WTC11 (cell line): ENCODE measurements around the gene TUBB. TPM values are rescaled to one million over a fixed set of nuclear protein-coding genes. Genes with fewer than 3 reads are reported as not detected.

Source experiments
- ATAC-seq: fragments of 200-7000 bp; cut with Tn5 transposase; 2 replicates; pipeline ENCODE4 v1.10.0; 2021; ENCODE audit warnings: mild to moderate bottlenecking, moderate library complexity
- CTCF ChIA-PET: fragments of 300-600 bp; sonication (Branson Sonifier 250); formaldehyde crosslinking; loops from one replicate; lab custom pipeline; 2021; ENCODE audit warnings: antibody characterized with exemption; lab: Charles Lee
- POLR2A ChIA-PET: fragments of 350-600 bp; sonication (Branson Sonifier 250); formaldehyde crosslinking; loops from one replicate; lab custom pipeline; 2021; ENCODE audit warnings: antibody characterized with exemption; lab: Charles Lee
- DNase-seq: peaks from one replicate; pipeline ENCODE4 v3.0.0; 2021; ENCODE audit warnings: low spot score
- H3K27ac Mint-ChIP-seq: 2 replicates; pipeline ENCODE4 v1.8.0; 2021; ENCODE audit warnings: mixed read lengths
- H3K27me3 Mint-ChIP-seq: 2 replicates; pipeline ENCODE4 v1.8.0; 2021; ENCODE audit warnings: low read depth, mild to moderate bottlenecking, moderate library complexity, mixed read lengths
- H3K36me3 Mint-ChIP-seq: 2 replicates; pipeline ENCODE4 v1.8.0; 2021; ENCODE audit warnings: mixed read lengths
- H3K4me1 Mint-ChIP-seq: 2 replicates; pipeline ENCODE4 v1.8.0; 2022; ENCODE audit warnings: mixed read lengths
- H3K4me3 Mint-ChIP-seq: 2 replicates; pipeline ENCODE4 v1.8.0; 2021; ENCODE audit warnings: mild to moderate bottlenecking, moderate library complexity, mixed read lengths
- H3K9me3 Mint-ChIP-seq: 2 replicates; pipeline ENCODE4 v1.8.0; 2021; ENCODE audit warnings: mixed read lengths
- CBFB ChIP-seq: sonication (generic); formaldehyde crosslinking; IDR thresholded peaks from 2 replicates; pipeline ENCODE4 v1.8.1; 2022; ENCODE audit warnings: mild to moderate bottlenecking, low read depth, missing genetic modification reagents
- FOXP1 ChIP-seq: sonication (generic); formaldehyde crosslinking; IDR thresholded peaks from 2 replicates; pipeline ENCODE4 v1.8.0; 2022; ENCODE audit warnings: missing genetic modification reagents, mild to moderate bottlenecking, moderate library complexity, borderline replicate concordance
- GTF2I ChIP-seq: fragments of 250-450 bp; sonication (Bioruptor Pico); conservative IDR thresholded peaks from 2 replicates; pipeline ENCODE4 v1.4.0; 2021; ENCODE audit warnings: mild to moderate bottlenecking
- HMGA2 ChIP-seq: fragments of 250-450 bp; sonication (Bioruptor Pico); IDR thresholded peaks from 2 replicates; pipeline ENCODE4 v1.4.0; 2021; ENCODE audit warnings: mild to moderate bottlenecking, moderate library complexity
- MAX ChIP-seq: sonication (generic); formaldehyde crosslinking; IDR thresholded peaks from 2 replicates; pipeline ENCODE4 v1.8.0; 2022; ENCODE audit warnings: mild to moderate bottlenecking, missing genetic modification reagents
- MYBL2 ChIP-seq: sonication (generic); formaldehyde crosslinking; IDR thresholded peaks from 2 replicates; pipeline ENCODE4 v1.8.1; 2023; ENCODE audit warnings: mild to moderate bottlenecking, moderate library complexity, missing genetic modification reagents
- NFE2L1 ChIP-seq: sonication (generic); formaldehyde crosslinking; IDR thresholded peaks from 2 replicates; pipeline ENCODE4 v1.8.1; 2023; ENCODE audit warnings: missing genetic modification reagents
- PRDM15 ChIP-seq: sonication (generic); formaldehyde crosslinking; IDR thresholded peaks from 2 replicates; pipeline ENCODE4 v1.8.0; 2022; ENCODE audit warnings: missing genetic modification reagents
- TCF7 ChIP-seq: sonication (generic); formaldehyde crosslinking; IDR thresholded peaks from 2 replicates; pipeline ENCODE4 v1.8.0; 2022; ENCODE audit warnings: mild to moderate bottlenecking, low read depth, missing genetic modification reagents, moderate library complexity
- TP53 ChIP-seq: sonication (generic); formaldehyde crosslinking; IDR thresholded peaks from 2 replicates; pipeline ENCODE4 v1.8.1; 2023; ENCODE audit warnings: mild to moderate bottlenecking, missing genetic modification reagents
- ZMAT4 ChIP-seq: fragments of 250-450 bp; sonication (Bioruptor Pico); IDR thresholded peaks from 2 replicates; pipeline ENCODE4 v1.9.0; 2021; ENCODE audit warnings: mild to moderate bottlenecking
- ZNF396 ChIP-seq: fragments of 250-450 bp; sonication (Bioruptor Pico); IDR thresholded peaks from 2 replicates; pipeline ENCODE4 v1.8.0; 2021; ENCODE audit warnings: mild to moderate bottlenecking, moderate library complexity, borderline replicate concordance
- total RNA-seq: library from RNA; stranded (reverse); gene quantifications from 3 replicates; pipeline ENCODE4 v1.2.3, GENCODE V29; 2021
- TF ChIP-seq, protein P1 (sequence below): fragments of 250-450 bp; sonication (Bioruptor Pico); conservative IDR thresholded peaks from 2 replicates; pipeline ENCODE4 v1.9.0; 2021; ENCODE audit warnings: mild to moderate bottlenecking
- TF ChIP-seq, protein P2 (sequence below): fragments of 250-450 bp; sonication (Bioruptor Pico); IDR thresholded peaks from 2 replicates; pipeline ENCODE4 v2.1.2; 2022; ENCODE audit warnings: mild to moderate bottlenecking, moderate library complexity
- TF ChIP-seq, protein P3 (sequence below): sonication (generic); formaldehyde crosslinking; IDR thresholded peaks from 2 replicates; pipeline ENCODE4 v1.8.1; 2022; ENCODE audit warnings: low read depth, missing genetic modification reagents, borderline replicate concordance
- TF ChIP-seq, protein P4 (sequence below): sonication (generic); formaldehyde crosslinking; IDR thresholded peaks from 2 replicates; pipeline ENCODE4 v1.8.1; 2023; ENCODE audit warnings: mild to moderate bottlenecking, missing genetic modification reagents, moderate library complexity
- TF ChIP-seq, protein P5 (sequence below): sonication (generic); formaldehyde crosslinking; IDR thresholded peaks from 2 replicates; pipeline ENCODE4 v1.8.0; 2023; ENCODE audit warnings: mild to moderate bottlenecking, missing genetic modification reagents

The TUBB gene
- total RNA-seq, 1 experiment from 2014 or later, result 1,503 TPM

GRCh38 chr6:30749554-30750378, 29.6 kb downstream of the TUBB start (continued):
- TF ChIP-seq, protein P1, sequence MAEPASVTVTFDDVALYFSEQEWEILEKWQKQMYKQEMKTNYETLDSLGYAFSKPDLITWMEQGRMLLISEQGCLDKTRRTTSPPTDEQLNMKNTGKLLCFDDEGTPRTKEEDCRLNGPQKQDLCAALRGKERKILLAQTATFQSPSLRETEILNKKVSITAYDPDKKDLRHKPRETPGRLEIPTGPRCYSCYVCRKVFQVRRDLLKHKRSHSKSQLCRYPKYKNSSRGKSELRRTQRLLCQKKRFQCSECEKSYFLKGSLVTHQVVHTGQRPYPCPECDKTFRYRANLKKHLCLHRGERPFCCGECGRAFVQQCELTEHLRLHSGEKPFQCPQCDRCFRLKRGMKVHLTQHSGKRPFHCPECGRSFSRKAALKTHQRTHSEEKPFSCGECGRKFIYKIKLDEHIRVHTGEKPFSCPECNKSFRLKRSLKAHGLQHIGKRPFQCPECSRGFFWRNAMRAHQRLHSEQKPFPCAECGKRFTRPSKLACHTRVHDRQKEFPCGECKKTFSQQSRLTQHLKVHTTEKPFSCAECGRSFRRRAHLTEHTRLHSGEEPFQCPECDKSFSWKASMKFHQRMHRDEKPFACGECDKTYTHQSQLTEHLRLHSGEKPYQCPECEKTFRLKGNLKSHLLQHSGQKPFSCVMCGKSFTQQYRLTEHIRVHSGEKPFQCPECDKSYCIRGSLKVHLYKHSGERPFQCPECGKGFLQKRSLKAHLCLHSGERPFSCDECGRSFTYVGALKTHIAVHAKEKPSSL (CRISPR knock-in tag), result no peak
- TF ChIP-seq, protein P2, sequence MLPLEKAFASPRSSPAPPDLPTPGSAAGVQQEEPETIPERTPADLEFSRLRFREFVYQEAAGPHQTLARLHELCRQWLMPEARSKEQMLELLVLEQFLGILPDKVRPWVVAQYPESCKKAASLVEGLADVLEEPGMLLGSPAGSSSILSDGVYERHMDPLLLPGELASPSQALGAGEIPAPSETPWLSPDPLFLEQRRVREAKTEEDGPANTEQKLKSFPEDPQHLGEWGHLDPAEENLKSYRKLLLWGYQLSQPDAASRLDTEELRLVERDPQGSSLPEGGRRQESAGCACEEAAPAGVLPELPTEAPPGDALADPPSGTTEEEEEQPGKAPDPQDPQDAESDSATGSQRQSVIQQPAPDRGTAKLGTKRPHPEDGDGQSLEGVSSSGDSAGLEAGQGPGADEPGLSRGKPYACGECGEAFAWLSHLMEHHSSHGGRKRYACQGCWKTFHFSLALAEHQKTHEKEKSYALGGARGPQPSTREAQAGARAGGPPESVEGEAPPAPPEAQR (CRISPR knock-in tag), result no peak
- TF ChIP-seq CBFB (CRISPR knock-in tag) (no peak), GTF2I (CRISPR knock-in tag) (no peak)

DNA sequence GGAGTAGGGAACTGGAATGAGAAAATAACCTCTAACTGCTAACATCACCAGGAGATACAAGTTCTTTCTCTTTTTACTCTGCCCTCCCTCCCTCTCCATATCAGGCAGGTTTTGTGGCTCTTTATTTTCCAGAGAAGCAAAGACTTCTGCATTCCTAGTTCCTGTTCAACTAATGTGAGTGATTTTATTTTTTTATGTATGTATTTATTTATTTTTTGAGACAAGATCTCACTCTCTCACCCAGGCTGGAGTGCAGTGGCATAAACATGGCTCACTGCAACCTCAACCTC, 30.2 kb downstream of the TUBB start:
- H3K9me3 Mint-ChIP-seq, result no peaks in the 10 kb centered on the region
- H3K4me3 Mint-ChIP-seq, result no peak overlapping the region
- CTCF ChIA-PET, result no interaction called here
- H3K36me3 Mint-ChIP-seq, result no peaks in the 10 kb centered on the region
- H3K27ac Mint-ChIP-seq, result no peak overlapping the region
- TF ChIP-seq HMGA2 (CRISPR knock-in tag), result no peak
- TF ChIP-seq PRDM15, result no peak
- TF ChIP-seq ZNF396 (CRISPR knock-in tag), result no peak
- no peak for TF ChIP-seq FOXP1 (CRISPR knock-in tag)
- TF ChIP-seq MAX (CRISPR knock-in tag), result no peak
- TF ChIP-seq TP53 (CRISPR knock-in tag), result no peak
- TF ChIP-seq NFE2L1 (CRISPR knock-in tag), result no peak
- no peak for TF ChIP-seq TCF7 (CRISPR knock-in tag)
- TF ChIP-seq, protein P3, sequence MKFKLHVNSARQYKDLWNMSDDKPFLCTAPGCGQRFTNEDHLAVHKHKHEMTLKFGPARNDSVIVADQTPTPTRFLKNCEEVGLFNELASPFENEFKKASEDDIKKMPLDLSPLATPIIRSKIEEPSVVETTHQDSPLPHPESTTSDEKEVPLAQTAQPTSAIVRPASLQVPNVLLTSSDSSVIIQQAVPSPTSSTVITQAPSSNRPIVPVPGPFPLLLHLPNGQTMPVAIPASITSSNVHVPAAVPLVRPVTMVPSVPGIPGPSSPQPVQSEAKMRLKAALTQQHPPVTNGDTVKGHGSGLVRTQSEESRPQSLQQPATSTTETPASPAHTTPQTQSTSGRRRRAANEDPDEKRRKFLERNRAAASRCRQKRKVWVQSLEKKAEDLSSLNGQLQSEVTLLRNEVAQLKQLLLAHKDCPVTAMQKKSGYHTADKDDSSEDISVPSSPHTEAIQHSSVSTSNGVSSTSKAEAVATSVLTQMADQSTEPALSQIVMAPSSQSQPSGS (CRISPR knock-in tag), result no peak
- no peak for TF ChIP-seq ZMAT4 (CRISPR knock-in tag)
- TF ChIP-seq, protein P4, sequence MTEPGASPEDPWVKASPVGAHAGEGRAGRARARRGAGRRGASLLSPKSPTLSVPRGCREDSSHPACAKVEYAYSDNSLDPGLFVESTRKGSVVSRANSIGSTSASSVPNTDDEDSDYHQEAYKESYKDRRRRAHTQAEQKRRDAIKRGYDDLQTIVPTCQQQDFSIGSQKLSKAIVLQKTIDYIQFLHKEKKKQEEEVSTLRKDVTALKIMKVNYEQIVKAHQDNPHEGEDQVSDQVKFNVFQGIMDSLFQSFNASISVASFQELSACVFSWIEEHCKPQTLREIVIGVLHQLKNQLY (CRISPR knock-in tag), result no peak
- TF ChIP-seq CBFB (CRISPR knock-in tag), result no peak
- TF ChIP-seq, protein P5, sequence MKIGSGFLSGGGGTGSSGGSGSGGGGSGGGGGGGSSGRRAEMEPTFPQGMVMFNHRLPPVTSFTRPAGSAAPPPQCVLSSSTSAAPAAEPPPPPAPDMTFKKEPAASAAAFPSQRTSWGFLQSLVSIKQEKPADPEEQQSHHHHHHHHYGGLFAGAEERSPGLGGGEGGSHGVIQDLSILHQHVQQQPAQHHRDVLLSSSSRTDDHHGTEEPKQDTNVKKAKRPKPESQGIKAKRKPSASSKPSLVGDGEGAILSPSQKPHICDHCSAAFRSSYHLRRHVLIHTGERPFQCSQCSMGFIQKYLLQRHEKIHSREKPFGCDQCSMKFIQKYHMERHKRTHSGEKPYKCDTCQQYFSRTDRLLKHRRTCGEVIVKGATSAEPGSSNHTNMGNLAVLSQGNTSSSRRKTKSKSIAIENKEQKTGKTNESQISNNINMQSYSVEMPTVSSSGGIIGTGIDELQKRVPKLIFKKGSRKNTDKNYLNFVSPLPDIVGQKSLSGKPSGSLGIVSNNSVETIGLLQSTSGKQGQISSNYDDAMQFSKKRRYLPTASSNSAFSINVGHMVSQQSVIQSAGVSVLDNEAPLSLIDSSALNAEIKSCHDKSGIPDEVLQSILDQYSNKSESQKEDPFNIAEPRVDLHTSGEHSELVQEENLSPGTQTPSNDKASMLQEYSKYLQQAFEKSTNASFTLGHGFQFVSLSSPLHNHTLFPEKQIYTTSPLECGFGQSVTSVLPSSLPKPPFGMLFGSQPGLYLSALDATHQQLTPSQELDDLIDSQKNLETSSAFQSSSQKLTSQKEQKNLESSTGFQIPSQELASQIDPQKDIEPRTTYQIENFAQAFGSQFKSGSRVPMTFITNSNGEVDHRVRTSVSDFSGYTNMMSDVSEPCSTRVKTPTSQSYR, result no peak
- TF ChIP-seq MYBL2, result no peak
- peaks cover 16% of the 10 kb centered on the region for H3K4me1 Mint-ChIP-seq
- no peak for DNase-seq
- no peak for ATAC-seq
- no peaks in the 10 kb centered on the region; the same call in 1 of the 2 replicates for H3K27me3 Mint-ChIP-seq
- POLR2A ChIA-PET, result no interaction called here
